HG03139 (cell line): ENCODE results near the gene CFAP53.
"Not testable (repeated sequence)": the region's sequence is repeated elsewhere in the genome, so short reads cannot be mapped to it uniquely, and the experiment has no call there.

Source experiments
- ATAC-seq: cut with Tn5 transposase; IDR thresholded peaks from one replicate; pipeline ENCODE4 v1.9.1; 2021; ENCODE audit not compliant: unreplicated experiment

The CFAP53 gene, protein sequence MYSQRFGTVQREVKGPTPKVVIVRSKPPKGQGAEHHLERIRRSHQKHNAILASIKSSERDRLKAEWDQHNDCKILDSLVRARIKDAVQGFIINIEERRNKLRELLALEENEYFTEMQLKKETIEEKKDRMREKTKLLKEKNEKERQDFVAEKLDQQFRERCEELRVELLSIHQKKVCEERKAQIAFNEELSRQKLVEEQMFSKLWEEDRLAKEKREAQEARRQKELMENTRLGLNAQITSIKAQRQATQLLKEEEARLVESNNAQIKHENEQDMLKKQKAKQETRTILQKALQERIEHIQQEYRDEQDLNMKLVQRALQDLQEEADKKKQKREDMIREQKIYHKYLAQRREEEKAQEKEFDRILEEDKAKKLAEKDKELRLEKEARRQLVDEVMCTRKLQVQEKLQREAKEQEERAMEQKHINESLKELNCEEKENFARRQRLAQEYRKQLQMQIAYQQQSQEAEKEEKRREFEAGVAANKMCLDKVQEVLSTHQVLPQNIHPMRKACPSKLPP

DNA sequence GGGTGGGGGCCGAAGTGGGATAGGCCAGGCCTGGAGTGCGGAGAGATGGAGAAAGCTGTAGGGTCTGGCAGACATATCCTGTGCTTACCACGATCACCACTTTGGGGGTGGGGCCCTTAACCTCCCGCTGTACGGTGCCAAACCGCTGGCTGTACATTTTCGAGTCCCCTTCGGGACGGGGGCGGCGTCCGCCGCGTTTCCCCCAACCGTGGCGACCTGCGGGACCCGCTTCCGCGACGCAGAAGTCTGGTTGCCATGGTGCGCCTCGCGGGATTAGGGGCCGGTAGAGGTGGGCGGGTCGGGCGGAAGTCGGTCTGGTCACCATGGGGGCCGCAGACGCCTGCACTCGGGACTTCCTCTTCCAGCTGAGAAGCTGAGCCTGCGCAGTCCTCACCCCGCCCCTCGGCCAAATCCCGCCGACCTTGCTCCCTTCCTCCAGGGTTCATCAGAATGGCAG is at the start of gene CFAP53:
CFAP53 (minus strand) TSS at position 248 of the 457 bp plus-strand sequence; CDS start at position 157, 91 bp downstream.
- peak; percentile 75 for ATAC-seq

DNA sequence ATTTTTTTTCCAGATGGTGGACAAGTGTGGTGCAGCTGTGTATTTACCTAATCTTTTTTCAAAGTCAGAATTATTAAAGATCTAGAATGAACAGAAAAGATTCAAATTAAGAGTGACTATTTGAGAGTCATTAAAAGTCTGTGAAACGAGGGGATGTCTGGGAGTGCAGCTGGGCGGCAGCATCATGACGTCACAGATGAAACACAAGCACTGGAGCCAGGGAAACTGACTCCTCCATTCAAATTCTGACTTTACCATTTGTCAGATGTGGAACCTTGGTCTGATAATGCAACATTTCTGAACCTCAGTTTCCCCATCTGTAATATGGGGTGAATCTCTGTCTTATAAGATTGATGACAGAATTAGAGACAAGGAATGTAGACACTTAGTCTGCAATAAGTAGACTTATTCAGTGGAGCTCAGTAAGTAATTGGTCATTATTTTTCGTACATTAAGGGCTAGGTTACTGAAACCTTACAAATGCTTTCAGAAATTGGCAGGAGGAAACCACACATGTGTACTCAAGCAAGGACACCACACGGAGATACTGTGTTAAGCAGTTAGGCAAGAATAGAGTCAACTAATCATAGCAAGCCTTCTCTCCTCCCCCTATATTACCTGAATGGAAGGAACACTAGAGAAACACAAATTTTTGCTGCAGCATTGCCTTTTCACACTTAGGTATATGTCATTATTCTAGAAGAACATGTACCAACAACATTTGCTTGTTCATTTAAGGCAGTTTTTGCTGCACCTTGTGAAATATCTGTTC is 49.0 kb upstream of the CFAP53 start:
- peak; percentile 66 for ATAC-seq

DNA sequence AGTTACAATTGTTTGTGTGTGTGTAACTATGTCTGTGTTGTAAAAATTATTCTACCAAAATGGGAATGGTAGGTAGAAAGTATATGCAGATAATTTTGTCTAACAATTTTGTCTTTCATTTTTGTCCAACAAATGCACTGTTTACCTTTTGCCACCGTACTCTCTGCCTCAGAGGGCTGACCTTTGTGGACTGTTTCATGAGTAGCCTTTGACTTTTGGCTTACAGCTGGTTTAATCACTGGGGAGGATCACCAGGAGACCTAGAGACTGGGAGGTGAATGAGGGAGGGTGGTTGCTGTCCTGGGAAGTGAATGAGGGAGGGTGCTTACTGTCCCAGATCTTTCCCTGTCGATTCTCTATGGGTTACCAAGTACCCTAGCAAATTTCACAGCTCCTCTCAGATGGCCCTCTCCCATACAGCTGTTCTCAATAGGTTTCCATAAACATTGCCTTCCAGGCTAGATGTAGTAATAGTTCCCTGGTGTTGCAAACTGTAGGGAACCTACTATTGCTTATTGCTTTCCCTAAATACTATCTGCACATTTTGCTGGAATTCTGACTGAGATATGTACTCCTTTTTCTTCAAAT is 47.7 kb upstream of the CFAP53 start:
- ATAC-seq = no peak

DNA sequence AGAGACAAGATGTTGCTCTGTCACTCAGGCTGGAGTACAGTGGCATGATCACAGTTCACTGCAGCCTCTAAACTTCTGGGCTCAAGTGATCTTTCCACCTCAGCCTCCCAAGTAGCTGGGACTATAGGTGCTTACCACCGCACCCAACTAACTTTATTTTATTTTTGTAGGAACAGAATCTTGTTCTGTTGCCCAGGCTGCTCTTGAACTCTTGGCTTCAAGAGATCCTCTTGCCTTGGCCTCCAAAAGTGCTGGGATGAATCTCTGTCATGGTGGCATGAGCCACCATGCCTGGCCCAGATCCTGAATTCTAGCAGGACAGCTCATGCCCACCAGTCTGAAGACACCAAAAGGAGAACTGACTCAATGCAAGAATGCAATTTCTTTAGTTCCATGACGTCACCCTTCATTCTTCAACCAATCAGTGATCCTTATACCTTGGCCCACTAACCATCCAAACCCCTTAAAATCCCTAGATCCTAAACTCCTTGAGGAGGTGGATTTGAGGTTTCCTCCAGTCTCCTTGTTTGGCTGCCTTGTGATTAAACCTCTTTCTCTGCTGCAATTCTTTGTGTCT is 46.8 kb upstream of the CFAP53 start:
- ATAC-seq = peak; percentile 25

DNA sequence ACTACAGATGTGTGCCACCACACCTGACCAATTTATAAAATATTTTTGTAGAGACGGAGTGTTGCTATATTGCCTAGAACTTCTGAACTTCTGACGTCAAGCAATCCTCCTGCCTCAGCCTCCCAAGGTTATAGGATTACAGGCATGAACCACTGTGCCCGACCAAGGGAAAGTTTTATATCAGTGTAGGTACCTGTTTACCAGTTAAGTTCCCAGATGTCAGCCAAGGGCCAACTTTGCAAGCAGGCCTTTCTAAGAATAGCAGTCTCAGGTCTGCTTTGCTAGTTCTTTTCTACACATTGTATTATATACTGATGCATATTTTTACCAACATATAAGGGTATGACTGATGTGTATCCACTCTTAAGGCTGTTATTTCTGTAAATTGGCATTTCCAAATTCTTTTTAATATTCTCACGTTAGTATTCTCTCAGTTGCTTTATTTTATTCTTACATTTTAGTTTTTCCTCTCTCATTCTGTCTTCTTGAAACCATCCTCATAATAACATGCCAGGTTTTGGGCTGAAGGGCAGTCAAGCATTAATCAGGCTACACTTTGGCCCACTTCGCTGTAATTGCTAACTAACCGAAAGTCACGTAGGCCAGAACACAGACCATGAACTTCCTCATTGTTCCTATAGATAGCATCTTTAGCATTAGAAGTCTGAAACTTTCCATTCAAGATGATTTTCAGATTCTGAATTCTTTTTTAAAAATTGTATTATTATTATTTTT is 46.2 kb upstream of the CFAP53 start:
- ATAC-seq = peak; percentile 69

DNA sequence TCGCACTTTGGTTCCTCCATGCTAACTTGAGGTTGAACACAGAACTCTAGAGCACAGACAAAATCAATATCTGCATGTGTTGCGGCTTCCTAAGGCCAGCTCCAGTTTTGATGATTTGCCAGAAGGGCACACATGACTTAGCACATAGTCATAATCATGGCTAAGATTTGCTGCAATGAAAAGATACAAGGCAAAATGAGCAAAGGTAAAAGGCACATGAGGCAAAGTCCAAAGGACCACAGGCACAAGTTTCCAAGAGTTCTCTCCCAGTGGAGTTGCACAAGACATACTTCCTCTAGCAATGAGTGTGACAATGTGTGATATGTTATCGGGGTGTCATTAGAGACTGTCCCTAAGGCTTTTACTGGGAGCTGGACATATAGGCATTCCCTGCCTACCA is 45.4 kb upstream of the CFAP53 start:
- no peak for ATAC-seq

DNA sequence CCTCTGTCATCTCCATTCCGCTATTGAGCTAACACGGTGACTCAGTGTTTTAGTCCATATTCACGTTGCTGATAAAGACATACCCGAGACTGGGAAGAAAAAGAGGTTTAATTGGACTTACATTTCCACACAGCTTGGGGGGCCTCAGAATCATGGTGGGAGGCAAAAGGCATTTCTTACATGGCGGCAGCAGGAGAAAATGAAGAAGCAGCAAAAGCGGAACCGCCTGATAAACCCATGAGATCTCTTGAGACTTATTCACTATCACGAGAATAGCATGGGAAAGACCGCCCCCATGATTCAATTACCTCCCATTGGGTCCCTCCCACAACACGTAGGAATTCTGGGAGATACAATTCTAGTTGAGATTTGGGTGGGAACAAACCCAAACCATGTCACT is 43.8 kb upstream of the CFAP53 start:
- no peak for ATAC-seq

DNA sequence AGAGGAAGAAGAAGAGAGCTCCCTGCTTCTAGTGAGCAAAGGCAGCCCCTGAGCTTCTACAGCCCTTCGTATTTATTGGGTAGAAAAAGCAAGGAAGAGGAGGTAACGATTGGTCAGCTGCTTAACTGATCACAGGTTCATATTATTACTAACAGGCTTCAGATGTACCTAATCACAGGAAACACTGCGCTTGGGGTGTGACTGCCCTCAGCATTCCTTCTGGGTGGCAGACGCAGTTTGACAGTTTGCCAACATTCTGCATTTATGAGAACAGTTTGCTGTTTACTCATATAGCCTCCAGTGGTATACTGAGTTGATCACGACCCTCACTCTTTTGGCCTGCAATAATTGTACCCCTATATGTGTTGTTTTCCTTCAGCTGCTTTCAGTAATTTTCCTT is 42.6 kb upstream of the CFAP53 start:
- ATAC-seq = not testable (repeated sequence)

DNA sequence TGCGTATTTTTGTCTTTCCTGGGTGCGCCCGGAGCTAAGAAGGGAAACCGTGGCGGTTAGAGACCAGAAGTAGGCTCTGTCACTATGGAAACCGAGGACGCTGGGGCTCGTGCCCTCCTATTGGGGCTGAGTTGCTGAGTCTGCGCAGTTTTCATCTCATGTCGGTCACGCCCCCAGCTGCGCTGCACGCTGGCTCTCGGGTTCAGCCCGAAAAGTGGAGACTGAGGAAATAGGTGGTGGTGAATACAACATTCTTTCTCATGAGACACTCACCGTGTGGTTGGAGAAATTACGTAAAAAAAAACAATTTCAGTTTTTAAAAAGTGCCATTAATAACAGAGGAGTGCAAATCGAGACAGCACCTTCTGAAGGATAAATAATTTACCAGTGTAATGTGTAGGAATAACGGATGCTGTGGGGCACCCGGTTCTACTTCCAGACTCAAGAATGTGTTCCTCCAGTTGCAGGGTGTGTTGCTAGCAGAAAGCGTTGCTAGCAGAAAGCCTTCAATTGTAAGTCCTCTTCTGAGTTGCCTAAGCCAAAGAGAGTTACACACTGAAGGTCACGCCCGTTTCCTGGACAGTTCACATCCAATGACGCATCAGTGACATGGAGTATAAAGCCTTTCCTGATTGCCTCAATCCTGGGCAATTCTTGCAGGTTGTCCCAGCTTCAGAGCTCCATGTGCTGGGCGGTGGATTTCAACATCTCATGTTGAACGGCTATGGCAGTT is 41.6 kb upstream of the CFAP53 start:
- ATAC-seq = peak; percentile 93

DNA sequence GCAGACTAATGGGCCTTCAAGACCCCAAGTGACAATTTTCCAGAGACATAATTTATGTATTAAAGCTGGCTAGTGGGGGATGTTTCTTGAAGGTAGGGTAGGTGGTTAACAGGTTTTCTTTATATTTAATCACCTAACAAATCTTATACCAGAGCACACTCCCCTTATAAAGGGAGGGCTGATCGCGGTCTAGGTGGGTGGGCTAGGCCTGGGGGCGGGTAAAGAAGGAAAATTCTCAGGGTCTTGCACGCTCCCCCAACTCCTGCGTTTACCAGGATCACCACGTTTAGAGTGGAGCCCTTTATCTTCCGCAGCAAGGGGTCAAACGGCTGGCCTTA is 41.1 kb upstream of the CFAP53 start:
- no peak for ATAC-seq

DNA sequence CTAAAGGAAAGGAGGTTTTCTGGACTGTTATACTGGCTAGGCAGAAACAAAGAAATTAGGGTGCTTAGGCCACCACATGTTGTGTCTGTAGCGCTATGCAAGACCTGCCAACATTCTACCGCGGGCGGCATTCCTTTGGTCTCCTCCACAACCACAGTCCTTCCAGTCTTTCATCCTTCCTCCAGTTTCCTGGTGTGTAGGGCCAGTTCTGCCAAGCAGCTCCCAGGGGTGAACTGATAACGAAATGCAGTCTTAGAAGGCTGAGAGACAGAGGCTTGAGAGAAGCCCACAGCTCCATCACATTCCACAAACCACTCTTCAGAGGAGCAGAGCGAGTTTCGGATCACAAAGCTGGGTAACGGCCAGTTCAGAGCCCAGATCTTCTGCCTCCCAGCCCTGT is 40.6 kb upstream of the CFAP53 start:
- no peak for ATAC-seq

DNA sequence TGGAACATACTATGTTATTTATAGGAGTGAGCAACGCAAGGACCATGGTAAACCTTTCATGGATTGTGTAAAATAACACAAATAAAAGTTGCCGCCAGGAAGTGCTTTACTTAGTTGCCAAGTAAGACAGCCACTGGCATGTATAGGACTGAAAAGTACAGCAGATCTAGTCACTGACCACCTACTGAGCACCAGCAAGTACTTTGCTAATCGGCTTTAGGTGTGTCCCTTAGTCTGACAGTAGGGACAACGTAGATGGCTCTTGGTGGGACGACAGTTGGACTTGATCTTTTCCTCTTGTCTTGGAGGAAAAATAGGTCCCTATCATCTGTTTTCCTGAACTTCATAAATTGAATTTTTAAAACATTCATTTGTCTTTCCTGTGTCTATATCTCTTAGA is 34.8 kb upstream of the CFAP53 start:
- ATAC-seq = no peak

DNA sequence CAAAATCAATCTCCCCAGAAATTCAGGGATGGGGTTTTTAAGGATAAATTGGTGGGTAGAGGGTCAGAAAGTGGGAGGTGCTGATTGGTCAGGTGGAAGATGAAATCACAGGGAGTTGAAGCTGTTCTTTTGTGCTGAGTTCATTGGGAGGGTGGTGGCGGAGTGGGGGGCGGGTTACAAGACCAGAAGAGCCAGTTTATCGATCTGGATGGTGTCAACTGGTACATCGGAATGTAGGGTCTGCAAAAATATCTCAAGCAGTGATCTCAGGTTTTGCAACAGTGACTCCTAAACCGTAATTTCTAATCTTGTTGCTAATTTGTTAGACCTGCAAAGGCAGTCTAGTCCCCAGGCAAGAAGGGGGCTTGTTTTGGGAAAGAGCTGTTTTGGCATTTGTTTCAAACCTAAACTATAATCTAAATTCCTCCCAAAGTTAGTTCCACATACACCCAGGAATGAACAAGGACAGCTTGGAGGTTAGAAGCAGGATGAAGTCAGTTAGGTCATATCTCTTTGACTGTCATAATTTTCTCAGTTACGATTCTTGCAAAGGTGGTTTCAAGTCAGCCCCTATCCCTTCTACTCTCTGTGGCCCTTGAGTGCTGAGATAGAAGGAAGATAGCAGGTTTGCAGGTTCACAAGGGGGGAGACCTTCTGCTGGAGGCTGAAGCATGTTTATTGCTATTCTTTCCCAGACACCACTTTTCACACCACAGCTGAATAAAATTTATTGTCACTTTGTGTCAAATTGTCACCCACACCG is 33.5 kb upstream of the CFAP53 start:
- ATAC-seq = no peak

DNA sequence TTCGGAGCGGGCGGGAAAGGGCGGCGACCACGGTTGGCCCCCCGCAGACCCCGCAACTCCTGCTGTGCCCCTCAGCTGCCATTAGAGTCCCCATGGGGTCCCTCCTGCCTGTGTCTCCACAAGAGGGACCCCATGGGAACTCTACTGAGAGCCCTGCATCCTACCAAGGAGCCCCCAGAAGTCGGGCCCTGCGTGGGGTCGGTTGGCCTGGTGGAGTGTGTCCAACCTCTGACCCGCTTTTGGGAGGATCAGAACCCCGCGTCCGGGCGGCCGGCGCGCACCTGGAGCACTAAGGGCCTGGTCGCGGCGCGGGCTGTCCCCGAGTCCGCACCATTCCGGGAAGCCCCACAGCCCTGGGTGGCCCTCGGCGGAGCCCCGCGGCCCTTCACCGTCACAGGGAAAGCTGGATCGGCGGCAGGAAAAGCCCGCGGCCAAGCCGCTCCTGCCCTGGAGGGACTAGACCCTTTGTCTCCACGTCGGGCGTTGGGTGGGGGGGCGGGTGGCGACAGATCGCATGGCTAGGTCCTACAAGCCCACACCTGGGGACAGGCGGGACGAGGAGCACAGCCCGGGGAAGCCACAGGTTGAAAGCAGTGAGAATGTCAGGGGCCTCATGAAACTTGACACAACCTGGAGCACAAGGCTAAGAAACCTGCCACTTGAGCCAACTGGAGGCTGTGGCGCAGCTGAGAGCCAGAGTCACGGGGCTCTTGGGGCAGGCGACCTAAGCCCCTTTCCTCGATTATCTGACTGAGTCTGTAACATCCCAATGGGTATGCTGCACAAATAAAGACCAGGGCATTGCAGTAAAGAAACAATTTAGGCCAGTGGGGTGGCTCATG is 32.4 kb upstream of the CFAP53 start:
- no peak for ATAC-seq

DNA sequence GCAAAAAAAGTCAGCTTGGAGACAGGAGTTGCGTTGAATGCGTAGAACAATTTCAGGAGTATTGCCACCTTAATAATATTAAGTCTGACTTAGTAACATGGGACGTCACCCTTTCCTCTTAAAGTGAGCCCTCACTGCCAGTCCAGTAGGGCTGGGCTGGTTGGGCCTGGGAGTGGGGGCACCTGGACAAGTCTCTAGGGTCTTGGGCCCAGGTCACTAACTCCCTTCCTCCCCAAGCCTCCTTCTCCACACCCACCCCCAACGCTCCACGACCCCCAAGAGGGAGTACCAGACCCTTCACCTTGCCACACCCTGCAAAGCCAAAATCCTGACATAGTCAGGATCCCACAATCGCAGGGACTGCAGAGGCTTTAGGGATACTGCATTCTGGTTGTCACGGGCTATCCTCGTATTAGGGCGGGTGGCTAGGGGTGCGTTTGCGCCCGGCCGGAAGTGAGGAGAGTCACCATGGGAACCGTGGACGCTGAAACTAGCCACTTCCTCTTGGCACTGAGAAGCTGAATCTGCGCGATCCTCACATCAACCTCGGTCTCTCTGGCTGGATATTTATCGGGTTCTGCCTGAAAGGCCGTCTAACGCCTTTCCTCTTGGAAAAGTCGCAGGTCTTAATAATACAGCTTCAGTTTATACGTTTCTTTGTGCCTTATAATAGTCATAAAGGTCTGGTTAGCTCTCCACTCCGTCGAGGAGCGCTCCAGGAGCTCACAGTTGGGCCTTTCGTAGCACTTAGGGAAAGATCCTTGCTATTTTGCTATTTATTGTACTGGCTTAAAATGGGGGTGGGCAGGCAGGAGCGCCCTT is 31.5 kb upstream of the CFAP53 start:
- peak; percentile 100 for ATAC-seq

DNA sequence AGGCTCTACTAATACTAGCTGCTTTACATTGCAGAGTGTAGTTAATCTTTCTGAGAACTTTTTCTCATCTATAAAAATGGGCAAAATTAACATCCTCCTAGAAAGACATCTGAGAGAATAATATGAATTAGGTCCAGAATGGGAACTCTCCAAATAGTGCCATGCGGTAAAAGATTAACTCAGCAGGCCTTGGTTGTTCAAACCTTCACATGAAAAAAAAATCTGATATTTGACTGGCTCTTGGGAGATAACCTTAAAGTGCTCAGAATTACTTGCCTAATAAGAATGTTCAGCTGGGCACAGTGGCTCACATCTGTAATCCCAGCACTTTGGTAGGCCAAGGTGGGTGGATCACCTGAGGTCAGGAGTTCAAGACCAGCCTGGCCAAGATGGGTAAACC is 26.7 kb upstream of the CFAP53 start:
- ATAC-seq = no peak

DNA sequence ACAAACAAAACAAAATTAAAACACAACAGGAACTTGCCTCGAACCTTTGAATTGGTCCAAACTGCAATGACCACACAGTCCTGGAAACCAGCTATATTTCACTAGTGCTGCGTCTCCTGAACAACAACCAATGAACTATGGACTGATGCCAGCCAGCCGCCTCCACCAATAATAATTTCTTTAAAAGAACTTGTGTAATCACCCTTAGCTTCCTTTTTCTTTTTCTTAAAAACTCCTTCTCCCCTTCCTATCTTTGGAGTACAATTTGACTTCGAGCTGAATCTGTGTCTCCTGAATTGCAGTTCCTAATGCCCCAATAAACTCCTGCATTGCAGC is 22.8 kb upstream of the CFAP53 start:
- no peak for ATAC-seq
